Endothelial cell (in vitro differentiated cells): ENCODE data around the gene ATAD3A. TPM values are rescaled to one million over a fixed set of nuclear protein-coding genes. Genes with fewer than 3 reads are reported as not detected.
A peak's percentile ranks its signal among the peaks of the same experiment; 100 is the strongest.
"Not testable (repeated sequence)": the region's sequence is repeated elsewhere in the genome, so short reads cannot be mapped to it uniquely, and the experiment has no call there.

Experiments
- DNase-seq: peaks from one replicate; pipeline ENCODE4 v3.0.0; 2021; ENCODE audit warnings: low spot score
- H3K27ac Mint-ChIP-seq: one replicate; pipeline ENCODE4 v1.8.0; 2021; ENCODE audit warnings: mixed read lengths, inconsistent platforms; ENCODE audit not compliant: unreplicated experiment
- H3K27me3 Mint-ChIP-seq: one replicate; pipeline ENCODE4 v1.8.0; 2021; ENCODE audit warnings: mild to moderate bottlenecking, moderate library complexity, mixed read lengths, inconsistent platforms; ENCODE audit not compliant: unreplicated experiment
- H3K36me3 Mint-ChIP-seq: one replicate; pipeline ENCODE4 v1.8.0; 2021; ENCODE audit warnings: mild to moderate bottlenecking, low read depth, mixed read lengths, inconsistent platforms; ENCODE audit not compliant: unreplicated experiment
- H3K4me1 Mint-ChIP-seq: one replicate; pipeline ENCODE4 v1.8.0; 2021; ENCODE audit warnings: mild to moderate bottlenecking, mixed read lengths, inconsistent platforms; ENCODE audit not compliant: unreplicated experiment
- H3K4me3 Mint-ChIP-seq: one replicate; pipeline ENCODE4 v1.8.0; 2021; ENCODE audit warnings: mild to moderate bottlenecking, mixed read lengths, inconsistent platforms; ENCODE audit not compliant: unreplicated experiment
- H3K9me3 Mint-ChIP-seq: one replicate; pipeline ENCODE4 v1.8.0; 2021; ENCODE audit warnings: mixed read lengths, inconsistent platforms; ENCODE audit not compliant: unreplicated experiment
- total RNA-seq: library from RNA; stranded (reverse); fragmentation: NEBNext Ultra II Directional; extraction: Animal tissue kit (Norgen Biotek cat#: 25700); gene quantifications from one replicate; pipeline ENCODE4 v1.2.1, GENCODE V29; 2021; ENCODE audit not compliant: unreplicated experiment
- TF ChIP-seq, protein P1 (sequence below): fragments of 200-600 bp; sonication (generic); IDR thresholded peaks from one replicate; pipeline ENCODE4 v1.5.0; 2021; ENCODE audit warnings: antibody characterized with exemption; ENCODE audit not compliant: unreplicated experiment

Gene ATAD3A
- total RNA-seq, 1 donor from 2014 or later, result 30.4 TPM

DNA sequence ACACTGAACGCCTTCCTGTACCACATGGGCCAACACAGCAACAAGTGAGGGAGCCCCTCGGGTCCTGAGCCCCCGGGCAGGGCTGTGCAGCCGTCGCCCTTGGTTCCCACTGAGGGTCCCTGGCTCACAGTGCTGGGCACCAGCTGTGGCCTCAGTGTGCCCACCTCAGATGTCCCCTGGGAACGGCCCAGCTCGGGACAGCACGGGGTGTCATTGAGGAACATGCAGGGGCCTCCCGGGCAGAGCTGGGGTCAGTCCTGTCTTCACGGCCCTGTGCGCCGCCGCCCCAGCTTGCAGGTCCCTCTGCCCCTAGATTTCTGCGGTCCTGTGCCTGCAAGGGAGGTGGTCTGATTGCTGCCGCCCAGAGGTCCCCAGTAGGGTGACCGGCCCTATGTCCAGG is 22.7 kb upstream of the ATAD3A start:
- Mint-ChIP-seq H3K4me1 (no peaks in the 10 kb centered on the region), H3K27me3 (peaks cover 2% of the 10 kb centered on the region), H3K4me3 (no peak overlapping the region), H3K36me3 (peaks cover 39% of the 10 kb centered on the region), H3K27ac (no peak overlapping the region), H3K9me3 (no peaks in the 10 kb centered on the region)
- TF ChIP-seq, protein P1, sequence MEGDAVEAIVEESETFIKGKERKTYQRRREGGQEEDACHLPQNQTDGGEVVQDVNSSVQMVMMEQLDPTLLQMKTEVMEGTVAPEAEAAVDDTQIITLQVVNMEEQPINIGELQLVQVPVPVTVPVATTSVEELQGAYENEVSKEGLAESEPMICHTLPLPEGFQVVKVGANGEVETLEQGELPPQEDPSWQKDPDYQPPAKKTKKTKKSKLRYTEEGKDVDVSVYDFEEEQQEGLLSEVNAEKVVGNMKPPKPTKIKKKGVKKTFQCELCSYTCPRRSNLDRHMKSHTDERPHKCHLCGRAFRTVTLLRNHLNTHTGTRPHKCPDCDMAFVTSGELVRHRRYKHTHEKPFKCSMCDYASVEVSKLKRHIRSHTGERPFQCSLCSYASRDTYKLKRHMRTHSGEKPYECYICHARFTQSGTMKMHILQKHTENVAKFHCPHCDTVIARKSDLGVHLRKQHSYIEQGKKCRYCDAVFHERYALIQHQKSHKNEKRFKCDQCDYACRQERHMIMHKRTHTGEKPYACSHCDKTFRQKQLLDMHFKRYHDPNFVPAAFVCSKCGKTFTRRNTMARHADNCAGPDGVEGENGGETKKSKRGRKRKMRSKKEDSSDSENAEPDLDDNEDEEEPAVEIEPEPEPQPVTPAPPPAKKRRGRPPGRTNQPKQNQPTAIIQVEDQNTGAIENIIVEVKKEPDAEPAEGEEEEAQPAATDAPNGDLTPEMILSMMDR, result no peak
- no peak for DNase-seq

DNA sequence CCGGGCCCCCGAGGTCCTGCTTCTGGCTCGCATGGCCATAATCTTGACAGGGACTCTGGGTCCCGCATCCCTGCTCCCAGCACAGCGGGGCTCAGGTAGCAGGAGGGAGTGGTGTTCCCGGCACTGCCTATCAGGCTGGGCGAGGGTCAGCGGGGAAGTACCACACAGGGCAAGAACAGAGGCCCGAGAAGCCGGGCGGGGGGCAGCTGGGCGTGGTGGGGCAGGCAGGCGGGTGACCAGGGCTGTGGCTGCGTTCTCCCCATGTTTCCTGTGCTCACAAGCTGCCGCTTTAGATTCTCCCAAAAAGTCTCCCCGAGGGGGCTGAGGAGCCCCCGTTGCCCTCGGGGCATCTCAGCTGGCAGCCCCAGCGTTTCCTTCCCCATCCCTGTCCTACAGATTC is 22.1 kb upstream of the ATAD3A start:
- Mint-ChIP-seq H3K27ac (no peak overlapping the region), H3K36me3 (peaks cover 39% of the 10 kb centered on the region), H3K4me3 (peak overlapping the region; percentile 51), H3K4me1 (no peaks in the 10 kb centered on the region), H3K27me3 (peaks cover 2% of the 10 kb centered on the region), H3K9me3 (no peaks in the 10 kb centered on the region)
- TF ChIP-seq, protein P1, result no peak
- DNase-seq, result no peak

DNA sequence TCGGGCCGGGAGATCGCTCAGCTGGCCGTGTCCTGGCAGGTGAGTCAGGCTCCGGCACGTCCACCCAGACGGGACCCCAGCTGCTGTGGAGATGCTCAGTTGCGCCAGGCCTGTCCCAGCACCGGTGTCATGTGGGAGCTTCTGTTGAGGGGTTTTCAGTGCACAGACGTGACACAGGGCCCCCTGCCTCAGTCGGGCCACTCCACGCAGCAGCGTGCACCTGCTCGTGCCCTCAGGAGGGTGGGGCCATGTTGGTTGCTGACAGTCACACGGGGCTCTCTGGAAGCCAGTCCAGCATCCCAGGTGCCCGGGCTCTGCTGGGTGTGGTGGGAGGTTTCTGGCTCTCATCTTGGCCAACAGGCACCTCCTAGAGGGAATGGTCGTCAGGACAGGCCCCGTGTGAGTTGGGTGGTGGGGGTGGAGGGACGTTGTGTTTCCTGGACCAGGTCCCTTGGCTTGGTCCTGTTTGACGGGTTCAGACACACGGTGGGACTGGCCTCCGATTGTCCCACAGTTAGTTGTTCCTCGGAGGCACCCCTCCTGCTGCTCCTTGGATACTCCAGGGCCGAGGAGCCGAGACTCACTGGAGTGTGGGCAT is 21.2 kb upstream of the ATAD3A start:
- TF ChIP-seq, protein P1, result no peak
- Mint-ChIP-seq H3K36me3 (peaks cover 39% of the 10 kb centered on the region), H3K27me3 (peaks cover 2% of the 10 kb centered on the region), H3K4me1 (no peaks in the 10 kb centered on the region), H3K9me3 (no peaks in the 10 kb centered on the region), H3K27ac (no peak overlapping the region), H3K4me3 (peak overlapping the region; percentile 73)
- no peak for DNase-seq

DNA sequence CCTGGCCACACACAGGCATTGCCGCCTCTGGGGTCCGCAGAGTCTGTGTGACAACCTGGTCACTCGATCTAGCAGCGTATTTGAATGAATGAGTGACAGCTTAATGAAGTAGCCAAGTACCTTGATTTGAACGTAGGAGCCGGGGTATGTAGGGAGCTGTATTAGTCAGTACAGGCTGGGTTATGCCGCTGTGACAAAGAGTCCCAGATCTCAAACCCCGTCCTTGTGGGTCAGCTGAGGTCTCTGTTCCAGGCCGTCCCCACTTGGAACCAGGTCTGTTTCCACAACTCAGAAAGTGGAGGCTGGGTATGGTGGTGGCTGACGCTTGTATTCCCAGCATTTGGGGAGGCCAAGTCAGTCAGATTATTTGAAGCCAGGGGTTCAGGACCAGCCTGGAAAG is 20.4 kb upstream of the ATAD3A start:
- Mint-ChIP-seq H3K27me3 (peaks cover 2% of the 10 kb centered on the region), H3K4me3 (peak overlapping the region; percentile 69), H3K36me3 (peaks cover 39% of the 10 kb centered on the region), H3K4me1 (no peaks in the 10 kb centered on the region), H3K9me3 (no peaks in the 10 kb centered on the region), H3K27ac (no peak overlapping the region)
- TF ChIP-seq, protein P1, result no peak
- no peak for DNase-seq

DNA sequence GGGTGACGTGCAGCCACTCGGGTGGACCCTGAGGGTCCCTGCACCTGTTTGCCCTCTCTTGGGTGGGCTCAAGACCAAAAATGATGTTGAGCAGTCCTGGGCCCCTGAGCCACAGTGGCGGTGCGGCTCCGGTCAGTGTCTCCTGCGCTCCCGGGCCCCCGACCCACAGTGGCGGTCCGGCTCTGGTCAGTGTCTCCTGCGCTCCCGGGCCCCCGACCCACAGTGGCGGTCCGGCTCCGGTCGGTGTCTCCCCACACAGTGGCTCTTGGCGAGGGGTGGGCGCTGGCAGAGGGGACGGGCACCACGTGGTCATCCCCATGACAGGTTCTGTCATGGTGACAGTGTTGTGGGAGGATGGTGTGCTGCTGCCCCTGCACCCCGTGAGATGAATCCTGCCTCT is 17.7 kb upstream of the ATAD3A start:
- peaks cover 34% of the 10 kb centered on the region for H3K36me3 Mint-ChIP-seq
- not testable (repeated sequence) for H3K27ac Mint-ChIP-seq, H3K27me3 Mint-ChIP-seq, H3K4me3 Mint-ChIP-seq, H3K4me1 Mint-ChIP-seq, H3K9me3 Mint-ChIP-seq, DNase-seq

DNA sequence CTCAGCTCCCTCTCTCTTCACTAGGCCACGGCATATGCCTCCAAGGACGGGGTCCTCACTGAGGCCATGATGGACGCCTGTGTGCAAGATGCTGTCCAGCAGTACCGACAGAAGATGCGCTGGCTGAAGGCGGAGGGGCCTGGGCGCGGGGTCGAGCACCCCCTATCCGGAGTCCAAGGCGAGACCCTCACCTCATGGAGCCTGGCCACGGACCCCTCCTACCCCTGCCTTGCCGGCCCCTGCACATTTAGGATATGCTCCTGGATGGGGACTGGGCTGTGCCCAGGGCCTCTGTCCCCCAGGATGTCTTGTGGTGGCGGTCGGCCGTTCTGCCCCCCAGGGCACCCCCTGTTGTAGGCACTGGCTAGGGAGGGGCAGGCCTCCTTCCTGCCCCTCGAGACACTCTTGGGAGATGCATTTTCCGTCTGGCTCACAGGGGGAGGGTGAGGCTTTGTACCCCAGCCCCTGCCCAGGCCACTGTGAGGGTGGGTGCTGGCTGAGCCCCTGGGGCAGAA is 16.4 kb upstream of the ATAD3A start:
- H3K4me3 Mint-ChIP-seq, H3K27me3 Mint-ChIP-seq, H3K9me3 Mint-ChIP-seq, H3K4me1 Mint-ChIP-seq, DNase-seq, H3K27ac Mint-ChIP-seq: not testable (repeated sequence)
- H3K36me3 Mint-ChIP-seq, result peaks cover 25% of the 10 kb centered on the region
